ENCODE measurements around the gene CTNNA3. TPM values are rescaled to one million over a fixed set of nuclear protein-coding genes. Genes with fewer than 3 reads are reported as not detected.

The CTNNA3 gene
- total and polyA plus RNA-seq, 2 of the 4 experiments (the other 2 are of a cell fraction), result 0.19 to 0.90 TPM

DNA sequence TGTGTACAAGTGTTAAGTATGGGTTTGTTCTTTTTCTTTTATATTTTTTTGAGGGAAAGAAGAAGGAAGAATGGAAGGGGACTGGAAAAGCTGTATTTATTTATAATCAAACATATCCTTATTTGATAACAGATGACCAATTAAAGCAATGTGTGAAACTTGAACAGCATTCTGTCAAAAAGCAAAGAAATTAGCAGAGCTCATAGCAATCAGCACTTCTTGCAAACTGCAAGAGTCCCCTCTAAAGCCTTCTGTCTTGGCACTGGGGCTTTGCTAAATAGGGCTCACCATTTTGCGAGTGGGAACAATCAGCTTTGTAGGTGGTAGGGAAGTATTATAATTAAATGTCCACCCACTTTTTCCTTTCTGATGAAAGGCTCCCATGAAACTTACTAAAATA is 935.1 kb downstream of the CTNNA3 start:
- no peak for DNase-seq
- H2BK5ac ChIP-seq (ENCODE audit: low read depth, low read length, poor library complexity, severe bottlenecking), result no peak overlapping the region
- no peak for TF ChIP-seq CEBPB (IDR thresholded peaks at IDR 0.05; ENCODE audit: low read depth, low read length)
- no peak for TF ChIP-seq MXI1 (IDR thresholded peaks at IDR 0.05; ENCODE audit: borderline replicate concordance, low read depth, low read length)
- TF ChIP-seq, protein P1, sequence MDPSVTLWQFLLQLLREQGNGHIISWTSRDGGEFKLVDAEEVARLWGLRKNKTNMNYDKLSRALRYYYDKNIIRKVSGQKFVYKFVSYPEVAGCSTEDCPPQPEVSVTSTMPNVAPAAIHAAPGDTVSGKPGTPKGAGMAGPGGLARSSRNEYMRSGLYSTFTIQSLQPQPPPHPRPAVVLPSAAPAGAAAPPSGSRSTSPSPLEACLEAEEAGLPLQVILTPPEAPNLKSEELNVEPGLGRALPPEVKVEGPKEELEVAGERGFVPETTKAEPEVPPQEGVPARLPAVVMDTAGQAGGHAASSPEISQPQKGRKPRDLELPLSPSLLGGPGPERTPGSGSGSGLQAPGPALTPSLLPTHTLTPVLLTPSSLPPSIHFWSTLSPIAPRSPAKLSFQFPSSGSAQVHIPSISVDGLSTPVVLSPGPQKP (IDR thresholded peaks at IDR 0.05; ENCODE audit: borderline replicate concordance, low read depth, low read length), result no peak
- TF ChIP-seq RCOR1 (IDR thresholded peaks at IDR 0.05; ENCODE audit: insufficient replicate concordance, low read length), result no peak
- TF ChIP-seq CHD1 (IDR thresholded peaks at IDR 0.05; ENCODE audit: low read depth, low read length), result no peak
- TF ChIP-seq SMC3 (IDR thresholded peaks at IDR 0.05; ENCODE audit: low read depth, low read length), result no peak
- TF ChIP-seq RAD21 (IDR thresholded peaks at IDR 0.05; ENCODE audit: low read length), result no peak
- no peak for TF ChIP-seq MAZ (IDR thresholded peaks at IDR 0.05; ENCODE audit: borderline replicate concordance, low read depth, low read length)
- no peak for TF ChIP-seq FOS (IDR thresholded peaks at IDR 0.05; ENCODE audit: low read depth, low read length)
- no peak for TF ChIP-seq RFX5 (IDR thresholded peaks at IDR 0.05; ENCODE audit: low read depth, low read length)
- TF ChIP-seq POLR2A (IDR thresholded peaks at IDR 0.05; ENCODE audit: low read depth, low read length), result no peak
- no peak for TF ChIP-seq NFE2L2 (IDR thresholded peaks at IDR 0.05; ENCODE audit: low read depth, low read length)
- no peak for TF ChIP-seq MAFK (IDR thresholded peaks at IDR 0.05; ENCODE audit: low read depth, low read length)
- TF ChIP-seq BHLHE40 (IDR thresholded peaks at IDR 0.05; ENCODE audit: low read depth, low read length), result no peak
- TF ChIP-seq, protein P2, sequence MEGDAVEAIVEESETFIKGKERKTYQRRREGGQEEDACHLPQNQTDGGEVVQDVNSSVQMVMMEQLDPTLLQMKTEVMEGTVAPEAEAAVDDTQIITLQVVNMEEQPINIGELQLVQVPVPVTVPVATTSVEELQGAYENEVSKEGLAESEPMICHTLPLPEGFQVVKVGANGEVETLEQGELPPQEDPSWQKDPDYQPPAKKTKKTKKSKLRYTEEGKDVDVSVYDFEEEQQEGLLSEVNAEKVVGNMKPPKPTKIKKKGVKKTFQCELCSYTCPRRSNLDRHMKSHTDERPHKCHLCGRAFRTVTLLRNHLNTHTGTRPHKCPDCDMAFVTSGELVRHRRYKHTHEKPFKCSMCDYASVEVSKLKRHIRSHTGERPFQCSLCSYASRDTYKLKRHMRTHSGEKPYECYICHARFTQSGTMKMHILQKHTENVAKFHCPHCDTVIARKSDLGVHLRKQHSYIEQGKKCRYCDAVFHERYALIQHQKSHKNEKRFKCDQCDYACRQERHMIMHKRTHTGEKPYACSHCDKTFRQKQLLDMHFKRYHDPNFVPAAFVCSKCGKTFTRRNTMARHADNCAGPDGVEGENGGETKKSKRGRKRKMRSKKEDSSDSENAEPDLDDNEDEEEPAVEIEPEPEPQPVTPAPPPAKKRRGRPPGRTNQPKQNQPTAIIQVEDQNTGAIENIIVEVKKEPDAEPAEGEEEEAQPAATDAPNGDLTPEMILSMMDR (conservative IDR thresholded peaks at IDR 0.05; ENCODE audit: low read depth, low read length), result no peak
- TF ChIP-seq, protein P3, sequence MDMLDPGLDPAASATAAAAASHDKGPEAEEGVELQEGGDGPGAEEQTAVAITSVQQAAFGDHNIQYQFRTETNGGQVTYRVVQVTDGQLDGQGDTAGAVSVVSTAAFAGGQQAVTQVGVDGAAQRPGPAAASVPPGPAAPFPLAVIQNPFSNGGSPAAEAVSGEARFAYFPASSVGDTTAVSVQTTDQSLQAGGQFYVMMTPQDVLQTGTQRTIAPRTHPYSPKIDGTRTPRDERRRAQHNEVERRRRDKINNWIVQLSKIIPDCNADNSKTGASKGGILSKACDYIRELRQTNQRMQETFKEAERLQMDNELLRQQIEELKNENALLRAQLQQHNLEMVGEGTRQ (IDR thresholded peaks at IDR 0.05; ENCODE audit: low read depth, low read length), result no peak
- POLR2A ChIA-PET (ENCODE audit: unreplicated experiment), result no interaction called here
- no peaks in the 10 kb centered on the region for H3K9me1 ChIP-seq (ENCODE audit: insufficient read depth, low read length)
- H3K9ac ChIP-seq (ENCODE audit: low read depth, low read length), result no peak overlapping the region
- H3K9me3 ChIP-seq (ENCODE audit: control insufficient read depth, insufficient read depth, low read length), result no peaks in the 10 kb centered on the region
- no peaks in the 10 kb centered on the region for H3K27me3 ChIP-seq (ENCODE audit: control insufficient read depth, insufficient read depth, low read length)
- no peak overlapping the region for H3K56ac ChIP-seq (ENCODE audit: extremely low read depth, insufficient read depth, low read length)
- ATAC-seq (ENCODE audit: low read depth), result no peak
- no peak overlapping the region for H3K14ac ChIP-seq (replicated peaks; ENCODE audit: low read depth, low read length)
- no peak overlapping the region for H4K5ac ChIP-seq (ENCODE audit: low read depth, low read length)
- H2BK120ac ChIP-seq (ENCODE audit: low read depth, low read length), result no peak overlapping the region
- no peak overlapping the region for H3K27ac ChIP-seq (ENCODE audit: insufficient read depth, low read length)
- no peak overlapping the region for H2AK5ac ChIP-seq (ENCODE audit: low read depth, low read length)
- BruUV-seq (replicated peaks), result no TSS peak
- no peaks in the 10 kb centered on the region for H4K20me1 ChIP-seq (ENCODE audit: insufficient read depth, low read length)
- no peak overlapping the region for H3K18ac ChIP-seq (ENCODE audit: low read depth, low read length)
- no peaks in the 10 kb centered on the region for H3K4me1 ChIP-seq (ENCODE audit: control insufficient read depth, insufficient read depth, low read length)
- no peak overlapping the region for H4K8ac ChIP-seq (ENCODE audit: low read depth in 2 of 2, low read length in 2 of 2)
- H4K91ac ChIP-seq (ENCODE audit: insufficient read depth, low read depth, low read length), result no peak overlapping the region
- CTCF ChIA-PET, result no interaction called here
- no peak overlapping the region for H3K4me3 ChIP-seq (ENCODE audit: insufficient read depth, low read depth, low read length)
- no CpG with 5 or more reads among the region's 1 CpG for WGBS, 2 experiments (ENCODE audit: extremely low coverage in 2 of 2, insufficient read length in 1 of 2)
- no peaks in the 10 kb centered on the region for H3K79me1 ChIP-seq (ENCODE audit: low read depth in 1 of 2, low read length in 2 of 2)
- H2AFZ ChIP-seq (replicated peaks; ENCODE audit: low read length, poor library complexity), result no peak overlapping the region
- intact Hi-C loops (cut with micrococcal nuclease), result no loop called here
- H3K4ac ChIP-seq (ENCODE audit: low read depth, low read length), result no peak overlapping the region
- no peak overlapping the region for H3K23ac ChIP-seq (ENCODE audit: low read depth, low read length)
- dilution Hi-C loops (cut with HindIII; ENCODE audit: low sequenced_read_pairs, unreplicated experiment), result no loop called here
- H3K36me3 ChIP-seq (ENCODE audit: control insufficient read depth, insufficient read depth, low read length), result no peaks in the 10 kb centered on the region
- no peak overlapping the region for H3K4me2 ChIP-seq (ENCODE audit: low read depth, low read length)
- H2AK9ac ChIP-seq (replicated peaks; ENCODE audit: low read depth, low read length, poor library complexity), result no peak overlapping the region
- H2BK15ac ChIP-seq (ENCODE audit: low read depth, low read length), result no peak overlapping the region
- in situ Hi-C loops (cut with MboI; ENCODE audit: low sequenced_read_pairs), result no loop called here
- no peak overlapping the region for H2BK20ac ChIP-seq (ENCODE audit: low read depth, low read length)
